CD4-positive, alpha-beta T cell (primary cell): ENCODE measurements around the gene TXNDC12. TPM values are rescaled to one million over a fixed set of nuclear protein-coding genes. Genes with fewer than 3 reads are reported as not detected.

Source experiments
- ATAC-seq: fragments of 200-7000 bp; cut with Tn5 transposase; one replicate; pipeline ENCODE4 v1.10.0; 2022; ENCODE audit warnings: mild to moderate bottlenecking; ENCODE audit not compliant: poor library complexity
- CTCF ChIA-PET: fragments of 350-600 bp; sonication (Branson Sonifier 250); formaldehyde crosslinking; loops from one replicate; lab custom pipeline; 2021; ENCODE audit warnings: antibody characterized with exemption, inconsistent platforms; lab: Charles Lee
- POLR2A ChIA-PET: fragments of 350-600 bp; sonication (Branson Sonifier 250); formaldehyde crosslinking; loops from one replicate; lab custom pipeline; 2021; ENCODE audit warnings: antibody characterized with exemption, inconsistent platforms; lab: Charles Lee
- DNase-seq, 14 experiments: peaks; one replicate each; pipeline ENCODE4 v3.0.0-alpha.2; 2013 to 2020; ENCODE audit warnings: mixed read lengths in 2 of 14
- H3K27ac ChIP-seq, 2 donors: one replicate each; pipeline versions ENCODE4 v1.5.1 to v1.7.0; 2013; ENCODE audit warnings: low read length in 2 of 2, low read depth in 1 of 2, mild to moderate bottlenecking in 1 of 2
- H3K27me3 ChIP-seq, 2 experiments: 1 replicate in 1 of 2; 2 replicates in 1 of 2; pipeline versions ENCODE4 v1.6.1 to v1.7.0; 2013; ENCODE audit warnings: low read length in 2 of 2, control low read depth in 1 of 2, mild to moderate bottlenecking in 1 of 2, moderate library complexity in 1 of 2; ENCODE audit not compliant: insufficient read depth in 2 of 2, control insufficient read depth in 1 of 2
- H3K36me3 ChIP-seq: one replicate; pipeline ENCODE4 v1.6.1; 2013; ENCODE audit warnings: low read length, control low read depth; ENCODE audit not compliant: insufficient read depth
- H3K4me1 ChIP-seq: one replicate; pipeline ENCODE4 v1.6.1; 2013; ENCODE audit warnings: low read length, control low read depth; ENCODE audit not compliant: insufficient read depth
- H3K4me3 ChIP-seq: one replicate; pipeline ENCODE4 v1.5.1; 2013; ENCODE audit warnings: mild to moderate bottlenecking, low read length, moderate library complexity
- H3K9me3 ChIP-seq, 2 experiments: 1 replicate in 1 of 2; 2 replicates in 1 of 2; pipeline versions ENCODE4 v1.6.1 to v1.7.0; 2013; ENCODE audit warnings: low read length in 2 of 2, mild to moderate bottlenecking in 2 of 2, control low read depth in 1 of 2, moderate library complexity in 1 of 2; ENCODE audit not compliant: control insufficient read depth in 1 of 2, insufficient read depth in 1 of 2
- H3K27ac Mint-ChIP-seq: one replicate; pipeline ENCODE4 v1.8.0; 2020; ENCODE audit warnings: mixed read lengths
- H3K27me3 Mint-ChIP-seq: one replicate; pipeline ENCODE4 v1.8.0; 2021; ENCODE audit warnings: mixed read lengths
- H3K36me3 Mint-ChIP-seq: one replicate; pipeline ENCODE4 v1.8.0; 2021; ENCODE audit warnings: low read depth, mixed read lengths
- H3K4me1 Mint-ChIP-seq: one replicate; pipeline ENCODE4 v1.8.0; 2021; ENCODE audit warnings: low read depth, mixed read lengths
- H3K4me3 Mint-ChIP-seq: one replicate; pipeline ENCODE4 v1.8.0; 2020; ENCODE audit warnings: mild to moderate bottlenecking, mixed read lengths
- H3K9me3 Mint-ChIP-seq: one replicate; pipeline ENCODE4 v1.8.0; 2020; ENCODE audit warnings: mixed read lengths
- CTCF ChIP-seq: fragments of 200-600 bp; IDR thresholded peaks from one replicate; pipeline ENCODE4 v1.8.0; 2022; ENCODE audit warnings: antibody characterized with exemption, mild to moderate bottlenecking
- intact Hi-C, 2 experiments: fragments of 100-400 bp; cut with DNase I in 1 of 2; cut with micrococcal nuclease in 1 of 2; formaldehyde crosslinking; loops; one replicate each; pipeline versions ENCODE4 v1.15.1 to v1.9.0; 2023 to 2025; cut with DNase I, micrococcal nuclease
- total RNA-seq, 174 experiments: library from RNA in 2 of 174; stranded (reverse) in 2 of 174; gene quantifications; one replicate each; pipeline ENCODE4 v1.2.3 and lab custom pipeline; 2021 to 2026

TXNDC12 gene
- total RNA-seq, 2 experiments from 2014 or later: 14.3 to 15.4 TPM

- Histone ChIP-seq H3K36me3 (peaks cover 37% of the 10 kb centered on the region), H3K9me3 (no peaks in the 10 kb centered on the region), H3K4me1 (peaks cover 18% of the 10 kb centered on the region), H3K4me3 (no peak overlapping the region), H3K27me3 (no peaks in the 10 kb centered on the region), H3K27ac (no peak overlapping the region)
- intact Hi-C loops: no loop called here
- DNase-seq: no peak
- Mint-ChIP-seq H3K27ac (no peak overlapping the region), H3K4me3 (no peak overlapping the region), H3K9me3 (no peaks in the 10 kb centered on the region), H3K27me3 (no peaks in the 10 kb centered on the region), H3K36me3 (peaks cover 55% of the 10 kb centered on the region), H3K4me1 (peaks cover 30% of the 10 kb centered on the region)
- TF ChIP-seq CTCF: no peak
- ChIA-PET POLR2A (interaction anchor here (1.2 kb wide), 1 partner anchor 28 kb away, joined by 3 read pairs; no protein-coding TSS in a partner anchor), CTCF (interaction anchor here (0.5 kb wide), 1 partner anchor 16 kb away, joined by 3 read pairs; no protein-coding TSS in a partner anchor)
- no peak for ATAC-seq
Measured at GRCh38 chr1:52028328-52028727, 26.7 kb downstream of the TXNDC12 start.

DNA sequence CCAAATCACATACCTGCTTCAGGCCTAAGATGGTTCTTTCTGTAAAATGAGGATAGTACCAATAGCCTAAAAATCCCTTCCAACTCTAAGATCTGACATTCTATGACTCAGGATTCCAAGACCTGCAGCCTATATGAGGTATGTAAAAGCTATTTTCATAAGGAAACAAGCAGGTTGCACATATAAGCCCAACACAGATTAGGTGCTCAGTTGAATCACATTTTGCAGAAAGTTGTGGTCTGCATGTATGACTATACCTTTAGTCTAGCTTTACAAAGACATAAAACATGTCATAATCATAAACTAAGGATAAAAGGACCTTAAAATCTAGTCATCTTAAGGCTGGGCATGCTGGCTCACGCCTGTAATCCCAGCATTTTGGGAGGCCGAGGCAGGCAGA is 28.7 kb downstream of the TXNDC12 start:
- no peak for TF ChIP-seq CTCF
- H3K4me1 Mint-ChIP-seq: peaks cover 11% of the 10 kb centered on the region
- peaks cover 61% of the 10 kb centered on the region for H3K36me3 Mint-ChIP-seq
- Histone ChIP-seq H3K27me3 (no peaks in the 10 kb centered on the region), H3K27ac (no peak overlapping the region), H3K4me1 (peaks cover 3% of the 10 kb centered on the region), H3K9me3 (no peaks in the 10 kb centered on the region), H3K4me3 (no peak overlapping the region), H3K36me3 (peaks cover 52% of the 10 kb centered on the region)
- ATAC-seq: no peak
- intact Hi-C loops: no loop called here
- H3K27ac Mint-ChIP-seq: no peak overlapping the region
- H3K27me3 Mint-ChIP-seq: no peaks in the 10 kb centered on the region
- POLR2A ChIA-PET: interaction anchor here (0.6 kb wide), 1 partner anchor 512 kb away, joined by 4 read pairs; no protein-coding TSS in a partner anchor
- no peaks in the 10 kb centered on the region for H3K9me3 Mint-ChIP-seq
- CTCF ChIA-PET: no interaction called here
- no peak overlapping the region for H3K4me3 Mint-ChIP-seq
- DNase-seq: no peak

DNA sequence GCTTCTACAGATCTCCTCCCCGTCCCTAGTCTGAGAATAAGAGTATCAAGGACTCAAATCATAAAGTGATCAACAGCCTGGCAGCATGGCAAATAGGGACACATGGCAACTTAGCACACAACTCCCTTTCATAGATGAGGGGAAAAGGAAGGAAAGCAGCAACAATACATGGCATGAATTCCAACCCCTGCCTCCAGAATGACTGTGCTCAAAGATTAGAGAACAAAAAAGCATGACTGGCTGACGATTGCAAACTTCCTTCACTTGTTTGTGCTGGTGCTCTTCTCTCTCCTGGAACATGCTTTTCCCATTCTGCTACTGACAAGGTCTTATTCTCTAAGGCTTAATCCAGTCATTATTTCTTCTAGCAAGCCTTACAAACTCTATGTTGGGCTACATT is 32.9 kb downstream of the TXNDC12 start:
- H3K9me3 Mint-ChIP-seq: no peaks in the 10 kb centered on the region
- no peak overlapping the region for H3K4me3 Mint-ChIP-seq
- Histone ChIP-seq H3K36me3 (peaks cover 55% of the 10 kb centered on the region), H3K9me3 (no peaks in the 10 kb centered on the region), H3K27me3 (no peaks in the 10 kb centered on the region), H3K4me1 (no peaks in the 10 kb centered on the region), H3K27ac (no peak overlapping the region), H3K4me3 (no peak overlapping the region)
- no peaks in the 10 kb centered on the region for H3K27me3 Mint-ChIP-seq
- DNase-seq (no peak), ATAC-seq (no peak)
- no peak overlapping the region for H3K27ac Mint-ChIP-seq
- no peaks in the 10 kb centered on the region for H3K4me1 Mint-ChIP-seq
- ChIA-PET POLR2A (no interaction called here), CTCF (no interaction called here)
- TF ChIP-seq CTCF: no peak
- intact Hi-C loops: no loop called here
- H3K36me3 Mint-ChIP-seq: peaks cover 70% of the 10 kb centered on the region
